Kidney tubule cell (primary cell): ENCODE measurements around the gene HGFAC.
"Not testable (repeated sequence)": the region's sequence is repeated elsewhere in the genome, so short reads cannot be mapped to it uniquely, and the experiment has no call there.

Source experiments
- DNase-seq: peaks from one replicate; pipeline ENCODE4 v3.0.0-alpha.2; 2018; ENCODE audit warnings: low spot score

The HGFAC gene

DNA sequence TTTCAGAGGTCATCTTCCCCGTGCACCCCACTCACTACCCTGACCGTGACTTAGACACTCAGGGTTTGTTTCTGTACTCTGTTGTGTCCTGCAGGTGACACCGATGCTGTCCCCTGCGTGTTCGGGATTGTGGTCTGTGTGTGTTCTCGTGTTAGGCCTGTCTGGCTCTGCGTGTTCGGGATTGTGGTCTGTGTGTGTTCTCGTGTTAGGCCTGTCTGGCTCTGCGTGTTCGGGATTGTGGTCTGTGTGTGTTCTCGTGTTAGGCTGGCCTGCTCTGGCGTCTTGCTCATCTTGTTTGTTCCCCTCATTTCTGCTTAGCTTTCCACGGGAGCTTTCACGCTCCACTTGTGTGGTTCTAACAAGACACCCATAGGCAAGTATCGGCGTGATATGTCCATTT is 30.6 kb upstream of the HGFAC start:
- not testable (repeated sequence) for DNase-seq

DNA sequence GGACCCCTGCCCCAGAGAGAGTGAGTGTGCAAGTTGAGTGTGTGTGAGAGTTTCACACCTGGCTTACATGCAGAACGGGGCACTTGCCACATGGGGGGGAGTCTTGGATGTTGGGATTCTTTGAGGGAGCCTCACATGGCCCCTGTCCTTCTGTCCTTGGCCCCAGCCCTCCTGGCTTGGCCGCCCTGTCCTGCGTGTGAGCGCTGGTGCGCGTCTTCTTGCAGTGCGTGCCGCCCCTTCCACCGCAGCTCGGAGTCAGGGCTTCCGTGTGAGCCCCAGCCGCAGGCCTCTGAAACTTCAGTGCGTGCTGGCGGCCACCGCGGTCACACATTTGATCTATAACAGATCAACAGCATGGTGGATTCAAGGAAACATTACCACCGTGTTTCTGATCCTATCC is 30.1 kb upstream of the HGFAC start:
- no peak for DNase-seq

DNA sequence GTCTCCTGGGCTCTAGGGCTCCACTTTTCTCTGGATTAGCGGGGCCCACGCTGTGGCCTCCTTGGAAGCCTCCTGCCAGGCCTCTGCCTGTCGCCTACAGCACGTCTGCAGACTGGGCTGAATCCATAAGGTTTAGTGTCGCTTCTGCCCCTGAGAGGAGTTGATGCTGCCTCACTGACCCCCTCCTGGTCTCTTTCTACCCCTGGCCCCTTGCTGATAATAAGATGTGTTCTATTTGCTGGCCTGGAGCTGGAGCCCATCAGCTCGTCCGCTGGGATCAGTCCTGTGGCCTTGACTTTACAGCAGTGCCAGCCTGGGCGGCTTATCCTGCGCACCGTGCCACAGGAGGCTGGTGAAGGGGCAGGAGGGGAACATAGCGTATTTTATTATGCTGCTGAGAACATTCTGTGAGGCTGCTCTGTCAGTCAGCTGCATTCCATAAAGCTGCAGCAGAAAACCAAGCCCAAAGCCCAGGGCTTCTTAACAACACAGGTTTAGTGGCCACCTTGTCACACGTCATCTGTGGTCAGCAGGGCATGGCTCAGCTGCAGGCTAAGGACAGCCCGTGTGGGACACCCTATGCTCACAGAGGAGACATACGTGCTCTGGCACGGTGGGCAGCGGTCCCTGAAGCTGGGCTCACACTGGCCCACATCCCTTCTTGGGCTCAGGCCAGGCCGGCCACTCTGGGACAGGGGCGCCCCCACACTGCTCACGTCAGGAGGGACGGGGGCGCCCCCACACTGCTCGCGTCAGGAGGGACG is 29.3 kb upstream of the HGFAC start:
- no peak for DNase-seq

DNA sequence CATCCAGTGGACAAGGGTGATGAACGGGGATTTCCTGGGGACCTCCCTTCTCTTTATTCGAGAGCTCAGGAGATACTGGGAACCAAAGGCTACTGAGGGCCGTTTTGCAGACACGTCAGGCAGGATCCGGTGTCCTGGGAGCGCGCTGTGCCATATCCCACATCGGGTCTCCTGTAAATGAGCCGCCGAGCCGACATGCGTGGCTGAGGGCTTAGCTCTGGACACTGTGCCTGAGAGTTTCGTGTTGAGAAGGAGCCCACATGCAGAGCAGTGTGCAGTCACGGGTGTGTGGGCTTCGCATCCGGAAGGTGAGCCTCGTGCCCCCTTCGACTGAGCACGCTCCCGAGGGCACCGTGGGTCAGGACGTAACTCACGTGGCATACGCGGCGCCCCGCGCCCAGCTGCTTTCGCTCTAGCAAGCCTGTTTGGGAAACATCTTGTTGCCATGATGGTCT is 28.5 kb upstream of the HGFAC start:
- DNase-seq: no peak

- no peak for DNase-seq
These were observed 27.9 kb upstream of the HGFAC start for GRCh38 chr4:3413675-3414420.

- no peak for DNase-seq
These were observed 27.1 kb upstream of the HGFAC start for GRCh38 chr4:3414421-3415279.

DNA sequence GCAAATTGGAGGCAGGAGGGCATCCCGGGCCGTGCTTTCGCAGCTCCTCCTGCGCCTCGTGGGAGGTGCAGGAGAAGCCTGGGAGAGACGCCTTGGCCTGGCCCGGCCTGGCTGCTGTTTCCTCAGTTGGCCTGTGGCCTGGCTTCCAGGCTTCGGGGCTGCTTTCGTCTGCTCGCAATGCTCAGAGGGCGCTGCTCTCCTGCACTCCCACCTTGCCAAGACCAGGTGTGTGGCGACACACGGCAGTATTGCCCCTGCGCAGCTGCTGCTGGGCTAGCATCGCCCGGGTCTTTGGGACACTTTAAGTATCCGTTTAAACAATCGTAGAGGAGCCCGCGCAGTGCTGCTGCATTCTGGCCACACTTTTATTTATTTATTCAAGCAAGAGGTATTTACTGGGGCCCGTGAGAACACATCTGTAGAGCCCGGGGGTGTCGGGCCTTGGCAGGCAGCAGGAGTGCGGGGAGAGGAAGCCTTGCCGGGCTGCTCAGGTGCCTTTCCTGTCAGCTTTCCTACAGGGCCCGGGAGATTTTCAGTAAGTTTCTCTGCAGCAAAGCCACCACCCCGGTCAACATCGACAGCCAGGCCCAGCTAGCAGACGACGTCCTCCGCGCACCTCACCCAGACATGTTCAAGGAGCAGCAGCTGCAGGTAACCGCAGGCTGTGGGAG is 26.2 kb upstream of the HGFAC start:
- no peak for DNase-seq

DNA sequence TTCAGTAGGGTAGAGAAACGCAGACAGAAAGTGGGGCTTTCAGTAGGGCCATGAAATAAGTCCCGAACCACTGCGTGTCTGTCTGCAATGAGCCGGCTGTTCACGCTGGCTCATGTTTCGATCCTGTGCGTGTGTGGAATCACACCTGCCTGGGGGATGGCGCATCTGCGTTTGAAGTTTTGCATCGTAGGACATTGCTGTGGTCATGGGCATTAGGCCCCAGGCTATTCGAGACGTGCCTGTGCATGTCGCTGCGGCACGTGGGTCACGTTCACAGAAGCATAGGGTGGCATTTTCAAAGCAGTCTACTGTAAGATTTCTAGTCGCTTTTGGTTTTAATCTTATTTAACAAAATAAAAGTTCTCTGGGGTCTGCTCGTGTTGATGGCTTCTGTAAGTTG is 25.5 kb upstream of the HGFAC start:
- DNase-seq: no peak

DNA sequence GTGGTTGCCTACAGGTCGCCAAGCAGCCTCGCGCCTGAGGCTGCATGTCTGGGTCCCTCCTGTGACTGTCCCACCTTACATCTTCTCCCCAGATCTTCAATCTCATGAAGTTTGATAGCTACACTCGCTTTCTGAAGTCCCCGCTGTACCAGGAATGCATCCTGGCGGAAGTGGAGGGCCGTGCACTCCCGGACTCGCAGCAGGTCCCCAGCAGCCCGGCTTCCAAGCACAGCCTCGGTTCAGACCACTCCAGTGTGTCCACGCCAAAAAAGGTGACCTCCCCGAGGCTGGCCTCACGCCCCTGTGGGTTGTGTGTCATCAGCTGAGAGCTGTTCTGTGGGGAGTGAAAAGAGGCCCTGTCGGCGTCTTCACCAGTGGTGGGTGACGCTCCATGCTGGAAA is 24.9 kb upstream of the HGFAC start:
- no peak for DNase-seq

GRCh38 chr4:3417448-3417847 is 24.3 kb upstream of the HGFAC start:
- no peak for DNase-seq

DNA sequence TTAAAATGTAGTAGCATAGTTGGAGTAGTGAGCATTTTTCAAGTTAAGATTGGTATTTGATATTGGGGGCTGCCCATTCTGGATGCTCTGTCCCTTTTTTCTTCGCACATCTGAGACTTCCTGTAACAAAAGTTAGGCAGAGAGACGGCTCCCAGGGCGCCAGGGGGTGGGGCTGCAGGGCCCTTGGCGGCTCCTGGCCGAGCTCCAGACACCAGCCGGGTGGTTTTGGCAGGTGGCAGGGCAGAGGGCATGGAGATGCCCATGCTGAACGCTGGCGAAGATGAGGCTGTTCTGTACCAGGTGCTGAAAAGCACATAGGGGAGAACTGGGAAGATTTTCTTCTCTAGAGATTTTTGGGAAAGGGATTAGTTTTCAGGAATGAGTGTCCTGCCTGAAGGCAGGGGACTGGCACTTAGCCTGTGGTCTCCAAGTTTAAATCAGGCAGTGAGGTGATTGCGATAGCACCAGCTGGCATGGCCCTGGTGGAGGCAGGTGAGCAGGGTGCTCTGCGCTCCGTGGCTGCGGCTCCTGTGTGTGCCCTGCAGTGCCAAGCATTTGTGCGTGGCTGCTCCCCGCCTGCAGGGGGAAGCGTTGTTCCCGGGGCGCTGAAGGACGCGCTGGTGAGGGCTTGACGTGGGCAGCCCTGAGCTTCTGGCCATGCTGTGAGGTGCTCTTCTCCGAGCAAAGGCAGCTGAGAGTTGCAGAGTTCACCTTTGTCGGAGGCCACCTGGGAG is 23.6 kb upstream of the HGFAC start:
- no peak for DNase-seq

- DNase-seq: no peak
These were observed 21.7 kb upstream of the HGFAC start for GRCh38 chr4:3419836-3420605.

DNA sequence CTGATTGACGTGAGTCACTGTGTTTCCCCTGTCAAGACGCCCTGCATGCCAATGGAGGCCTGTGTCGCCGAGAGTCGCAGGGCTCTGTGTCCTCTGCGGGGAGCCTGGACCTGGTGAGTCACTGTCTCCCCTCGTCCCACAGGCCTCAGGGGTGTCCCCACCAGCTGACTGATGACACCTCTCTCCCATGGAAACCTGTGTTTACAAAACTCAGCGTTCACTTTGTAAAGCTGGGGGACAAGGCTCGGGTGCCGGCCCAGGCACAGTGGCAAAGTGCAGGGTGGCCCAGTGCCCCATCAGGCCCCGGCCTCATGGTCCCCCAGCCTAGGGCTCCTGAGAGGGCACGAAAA is 21.2 kb upstream of the HGFAC start:
- no peak for DNase-seq

- DNase-seq: no peak
These were observed 20.8 kb upstream of the HGFAC start for GRCh38 chr4:3420956-3421355.

GRCh38 chr4:3421470-3421869 is 20.3 kb upstream of the HGFAC start:
- DNase-seq: no peak

GRCh38 chr4:3422241-3422801 is 19.4 kb upstream of the HGFAC start:
- DNase-seq: no peak

- DNase-seq: no peak
These were observed 18.9 kb upstream of the HGFAC start for GRCh38 chr4:3422808-3423297.

DNA sequence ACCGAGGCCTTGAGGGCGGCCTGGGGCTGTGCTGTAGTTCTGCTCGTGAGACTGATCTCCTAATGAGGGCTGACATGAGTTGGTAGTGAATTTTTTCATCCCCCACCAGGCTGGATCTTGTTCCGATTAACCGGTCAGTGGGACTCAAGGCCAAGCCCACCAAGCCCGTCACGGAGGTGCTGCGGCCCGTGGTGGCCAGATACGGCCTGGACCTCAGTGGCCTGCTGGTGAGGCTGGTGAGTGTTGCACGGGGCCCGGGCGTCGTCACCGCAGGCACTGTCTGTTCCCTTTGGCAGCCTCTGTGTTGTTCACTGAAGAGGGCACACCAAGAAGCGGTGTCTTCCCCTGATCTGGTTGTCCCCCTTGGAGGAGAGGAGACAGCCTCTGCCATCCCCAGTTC is 18.4 kb upstream of the HGFAC start:
- DNase-seq: no peak

- DNase-seq: no peak
These were observed 17.8 kb upstream of the HGFAC start for GRCh38 chr4:3423952-3424351.

DNA sequence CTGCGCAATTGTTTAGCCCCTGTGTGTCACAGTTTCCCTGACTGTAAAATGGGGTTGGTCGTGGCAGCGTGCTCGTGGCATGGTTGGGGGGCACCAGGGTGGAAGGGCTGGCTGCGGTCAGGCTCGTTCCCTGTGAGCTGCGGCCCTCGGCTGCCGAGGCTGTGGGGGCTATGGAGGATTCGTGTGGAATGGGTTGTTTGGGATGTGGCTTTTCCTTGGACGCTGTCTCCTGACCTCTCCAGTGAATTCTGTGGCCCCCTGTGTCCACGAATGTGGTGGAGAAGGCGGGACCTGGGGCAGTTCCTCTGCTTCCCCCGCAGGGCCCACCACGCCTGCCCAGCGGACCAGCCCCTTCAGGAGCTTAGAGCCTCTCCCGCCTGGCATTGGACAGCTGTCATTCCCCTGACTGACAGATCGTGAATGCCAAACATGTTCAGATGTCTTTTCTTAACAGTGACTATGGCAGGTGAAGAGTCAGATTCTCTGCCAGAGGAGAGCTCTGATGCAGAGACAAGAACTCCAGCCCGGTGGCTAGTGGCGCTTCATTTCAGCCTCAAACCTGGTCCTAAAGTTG is 17.2 kb upstream of the HGFAC start:
- no peak for DNase-seq
